NCI-H2029 treated with DMSO at 0.1 percent for 48 hours (cell line): ENCODE measurements around the gene PKMYT1.
"Not testable (repeated sequence)": the region's sequence is repeated elsewhere in the genome, so short reads cannot be mapped to it uniquely, and the experiment has no call there.

Experiments
- DNase-seq: peaks from one replicate; lab custom pipeline; 2025; lab: John Stamatoyannopoulos, UW

The PKMYT1 gene

DNA sequence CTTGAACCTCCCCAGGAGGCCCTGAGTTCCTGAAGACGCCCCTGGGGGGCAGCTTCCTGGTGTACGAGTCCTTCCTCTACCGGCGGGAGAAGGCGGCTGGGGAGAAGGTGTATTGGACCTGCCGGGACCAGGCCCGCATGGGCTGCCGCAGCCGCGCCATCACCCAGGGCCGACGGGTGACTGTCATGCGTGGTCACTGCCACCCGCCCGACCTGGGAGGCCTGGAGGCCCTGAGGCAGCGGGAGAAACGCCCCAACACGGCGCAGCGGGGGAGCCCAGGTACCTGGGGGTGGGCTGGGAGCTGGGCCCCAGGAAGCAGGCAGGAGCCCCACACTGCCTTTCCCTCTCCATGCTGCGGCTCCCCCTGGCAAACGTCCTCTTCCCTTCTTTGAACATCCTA lies 46.5 kb downstream of the PKMYT1 start:
- DNase-seq: no peak

DNA sequence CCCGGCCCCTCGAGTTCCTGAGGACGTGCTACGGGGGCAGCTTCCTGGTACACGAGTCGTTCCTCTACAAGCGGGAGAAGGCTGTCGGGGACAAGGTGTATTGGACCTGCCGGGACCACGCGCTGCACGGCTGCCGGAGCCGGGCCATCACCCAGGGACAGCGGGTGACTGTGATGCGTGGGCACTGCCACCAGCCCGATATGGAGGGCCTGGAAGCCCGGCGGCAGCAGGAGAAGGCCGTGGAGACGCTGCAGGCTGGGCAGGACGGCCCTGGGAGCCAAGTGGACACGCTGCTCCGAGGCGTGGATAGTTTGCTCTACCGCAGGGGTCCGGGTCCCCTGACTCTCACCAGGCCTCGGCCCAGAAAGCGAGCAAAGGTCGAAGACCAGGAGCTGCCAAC lies 47.1 kb downstream of the PKMYT1 start:
- no peak for DNase-seq

DNA sequence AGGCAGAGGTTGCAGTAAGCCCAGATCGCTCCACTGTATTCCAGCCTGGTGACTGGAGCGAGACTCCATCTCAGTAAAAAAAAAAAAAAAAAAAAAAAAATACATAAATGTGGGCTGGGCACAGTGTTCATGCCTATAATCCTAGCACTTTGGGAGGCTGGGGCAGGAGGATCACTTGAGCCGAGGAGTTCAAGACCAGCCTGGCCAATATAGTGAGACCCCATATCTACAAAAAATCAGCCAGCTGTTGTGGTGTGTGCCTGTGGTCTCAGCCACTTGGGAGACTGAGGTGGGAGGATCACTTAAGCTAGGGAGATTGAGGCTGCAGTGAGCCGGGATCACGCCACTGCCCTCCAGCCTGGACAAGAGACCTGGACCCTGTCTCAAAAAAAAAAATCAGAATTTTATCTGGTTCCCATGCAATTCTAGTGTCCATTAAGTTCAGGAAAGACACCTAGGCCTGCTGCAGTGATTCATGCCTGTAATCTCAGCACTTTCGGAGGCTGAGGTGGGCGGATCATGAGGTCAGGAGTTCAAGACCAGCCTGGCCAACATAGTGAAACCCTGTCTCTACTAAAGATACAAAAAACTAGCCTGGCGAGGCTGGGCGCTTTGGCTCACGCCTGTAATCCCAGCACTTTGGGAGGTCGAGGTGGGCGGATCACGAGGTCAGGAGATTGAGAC lies 48.9 kb downstream of the PKMYT1 start:
- DNase-seq: not testable (repeated sequence)

DNA sequence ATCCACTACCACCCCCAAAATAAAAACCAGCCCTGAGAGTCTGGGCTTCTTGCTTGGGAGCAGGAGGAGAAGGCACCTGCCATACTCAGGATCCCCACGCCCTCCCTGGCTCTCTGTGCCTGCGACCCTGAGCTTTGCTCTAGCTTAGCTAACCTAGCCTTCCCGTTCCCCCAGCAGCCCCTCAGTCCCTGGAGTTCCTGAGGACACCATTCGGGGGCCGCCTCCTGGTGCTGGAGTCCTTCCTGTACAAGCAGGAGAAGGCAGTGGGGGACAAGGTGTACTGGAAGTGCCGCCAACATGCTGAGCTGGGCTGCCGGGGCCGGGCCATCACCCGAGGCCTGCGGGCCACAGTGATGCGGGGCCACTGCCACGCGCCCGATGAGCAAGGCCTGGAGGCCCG lies 50.0 kb downstream of the PKMYT1 start:
- DNase-seq: no peak

DNA sequence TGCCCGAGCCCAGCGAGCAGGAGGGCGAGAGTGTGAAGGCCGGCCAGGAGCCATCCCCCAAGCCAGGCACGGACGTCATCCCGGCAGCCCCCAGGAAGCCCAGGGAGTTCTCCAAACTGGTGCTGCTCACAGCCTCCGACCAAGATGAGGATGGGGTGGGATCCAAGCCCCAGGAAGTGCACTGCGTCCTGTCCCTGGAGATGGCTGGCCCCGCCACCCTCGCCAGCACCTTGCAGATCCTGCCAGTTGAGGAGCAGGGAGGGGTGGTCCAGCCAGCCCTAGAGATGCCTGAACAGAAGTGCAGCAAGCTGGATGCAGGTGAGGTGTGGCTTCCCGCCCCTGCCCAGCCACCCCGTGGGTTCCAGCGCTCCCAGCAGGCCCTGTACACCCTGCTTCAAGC lies 50.6 kb downstream of the PKMYT1 start:
- no peak for DNase-seq

DNA sequence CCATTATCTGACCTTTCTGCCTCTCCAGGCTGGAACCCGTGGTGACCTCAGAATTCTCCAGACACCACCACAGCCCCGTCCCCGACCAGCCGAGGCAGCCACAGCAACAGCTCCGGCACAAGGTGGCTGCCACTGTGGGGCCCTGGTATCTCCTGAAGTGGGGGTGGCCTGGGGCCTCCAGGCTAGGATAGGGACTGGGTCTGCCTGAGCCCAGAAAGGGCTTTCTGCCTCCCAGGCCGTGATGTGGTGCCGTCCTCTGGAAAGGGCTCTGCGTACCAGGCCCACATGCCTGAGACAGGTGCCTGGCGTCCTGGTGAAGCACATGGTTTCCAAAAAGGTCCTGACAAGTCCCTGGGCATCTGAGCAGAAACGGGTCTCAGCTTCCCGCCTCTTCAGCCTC lies 51.5 kb downstream of the PKMYT1 start:
- no peak for DNase-seq

DNA sequence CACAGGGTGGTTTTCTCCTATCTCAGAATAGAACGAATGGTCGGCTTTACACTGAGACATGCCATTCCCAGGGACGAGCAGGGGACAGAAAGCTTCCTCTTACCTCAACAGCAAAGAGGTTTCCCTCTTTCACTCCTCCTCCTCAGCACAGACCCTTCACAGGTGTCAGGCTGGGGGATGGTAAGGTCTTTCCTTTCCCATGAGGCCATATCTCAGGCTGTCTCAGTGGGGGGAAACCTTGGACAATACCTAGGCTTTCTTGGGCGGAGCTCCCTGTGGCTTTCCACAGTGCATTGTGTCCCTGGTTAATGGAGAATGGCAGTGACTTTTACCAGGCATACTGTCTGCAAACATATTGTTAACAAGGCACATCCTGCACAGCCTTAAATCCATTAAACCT lies 52.1 kb downstream of the PKMYT1 start:
- DNase-seq: not testable (repeated sequence)

DNA sequence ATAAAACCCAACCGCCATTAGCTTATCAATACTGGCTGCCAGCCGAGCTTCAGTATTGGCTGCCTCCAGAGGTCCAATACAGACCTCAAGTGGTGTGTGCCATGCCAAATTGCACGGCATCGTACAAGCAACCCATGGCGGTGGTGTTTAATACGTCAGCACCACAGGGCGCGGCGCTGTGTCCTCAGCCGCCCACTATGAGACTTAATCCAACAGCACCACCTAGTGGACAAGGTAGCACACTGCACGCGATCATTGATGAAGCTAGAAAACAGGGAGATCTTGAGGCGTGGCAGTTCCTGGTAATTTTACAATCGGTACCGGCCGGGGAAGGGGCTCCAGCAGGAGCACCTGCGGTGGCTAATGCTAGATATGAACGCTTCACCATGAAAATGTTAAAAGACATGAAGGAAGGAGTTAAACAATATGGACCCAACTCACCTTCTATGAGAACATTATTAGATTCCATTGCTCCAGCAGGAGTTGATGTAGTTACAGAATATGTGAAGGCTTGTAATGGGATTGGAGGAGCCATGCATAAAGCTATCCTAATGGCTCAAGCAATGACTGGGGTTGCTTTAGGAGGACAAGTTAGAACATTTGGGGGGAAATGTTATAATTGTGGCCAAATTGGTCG lies 53.1 kb downstream of the PKMYT1 start:
- DNase-seq: peak; percentile 49

DNA sequence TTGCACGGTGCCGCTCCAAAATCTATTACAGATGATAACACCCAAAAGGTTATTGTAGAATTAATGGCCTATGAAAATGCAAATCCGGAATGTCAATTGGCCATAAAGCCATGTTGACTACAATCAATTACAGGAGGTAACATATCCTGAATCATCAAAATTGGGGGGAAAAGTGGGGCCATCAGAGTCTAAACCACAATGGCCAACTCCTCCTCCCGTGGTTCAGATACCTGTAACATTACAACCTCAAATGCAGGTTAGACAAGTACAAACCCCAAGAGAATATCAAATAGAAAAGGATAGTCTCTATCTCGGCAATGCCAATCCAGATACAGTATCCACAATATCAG lies 53.6 kb downstream of the PKMYT1 start:
- DNase-seq: no peak

DNA sequence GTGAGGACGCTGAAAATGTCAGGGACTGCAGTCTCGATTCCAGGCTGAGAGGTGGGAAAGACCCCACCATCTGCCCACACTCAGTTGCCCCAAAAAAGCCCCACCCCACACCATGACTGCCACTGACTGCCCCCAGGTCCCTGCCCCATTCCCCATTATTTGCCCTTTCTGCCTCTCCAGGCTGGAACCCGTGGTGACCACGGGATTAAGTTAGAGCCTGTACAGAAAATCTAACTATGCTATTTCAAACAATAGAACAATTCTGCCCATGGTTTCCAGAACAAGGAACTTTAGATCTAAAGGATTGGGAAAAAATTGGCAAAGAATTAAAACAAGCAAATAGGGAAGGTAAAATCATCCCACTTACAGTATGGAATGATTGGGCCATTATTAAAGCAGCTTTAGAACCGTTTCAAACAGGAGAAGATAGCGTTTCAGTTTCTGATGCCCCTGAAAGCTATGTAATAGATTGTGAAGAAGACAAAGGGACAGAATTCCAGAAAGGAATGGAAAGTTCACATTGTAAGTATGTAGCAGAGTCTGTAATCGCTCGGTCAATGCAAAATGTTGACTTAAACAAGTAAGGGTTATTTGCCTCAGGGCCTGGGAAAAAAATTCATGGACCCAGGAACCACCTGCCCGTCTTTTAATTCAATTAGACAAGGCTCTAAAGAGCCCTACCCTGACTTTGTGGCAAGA lies 54.1 kb downstream of the PKMYT1 start:
- no peak for DNase-seq

DNA sequence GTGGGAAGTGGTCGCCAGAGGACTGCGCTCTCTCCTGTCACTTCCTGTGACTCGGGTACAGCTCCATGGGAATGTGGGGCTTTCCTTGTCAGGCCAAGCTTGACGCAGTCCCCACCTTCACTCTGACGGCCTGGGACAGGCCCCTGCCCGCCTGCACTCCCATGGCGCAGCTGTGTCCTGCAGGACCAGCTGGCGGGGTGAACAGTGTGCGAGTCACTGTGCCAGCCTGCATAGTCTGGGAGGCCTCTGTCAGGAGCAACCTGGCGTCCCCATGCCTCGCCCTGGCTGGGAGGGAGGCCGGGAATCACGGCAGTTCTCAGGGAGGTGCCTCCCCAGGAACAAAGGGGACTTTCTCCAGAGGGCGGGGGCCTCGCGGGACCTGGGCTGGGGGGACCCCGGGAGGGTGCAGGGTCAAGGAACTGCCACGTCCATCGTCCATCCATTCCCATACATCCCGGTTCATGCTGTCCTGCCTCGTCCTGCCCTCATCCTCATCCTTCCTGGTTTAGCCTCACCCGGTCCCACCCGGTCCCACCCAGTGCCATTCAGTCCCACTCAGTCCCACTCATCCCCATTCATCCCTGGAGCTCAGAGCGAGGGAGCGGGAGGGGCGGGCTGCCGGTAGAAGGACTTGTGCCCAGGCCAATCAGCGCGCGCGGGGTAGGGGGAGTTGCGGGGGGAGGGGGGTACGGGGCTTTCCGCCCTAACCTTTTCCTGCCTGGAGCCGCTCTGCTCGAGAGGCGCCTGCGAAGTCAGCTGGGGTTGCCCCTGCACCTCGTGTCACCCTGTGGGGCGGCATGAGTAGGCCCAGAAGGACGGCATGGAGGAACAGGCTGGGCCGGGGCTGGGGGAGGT lies 55.1 kb downstream of the PKMYT1 start:
- DNase-seq: no peak

DNA sequence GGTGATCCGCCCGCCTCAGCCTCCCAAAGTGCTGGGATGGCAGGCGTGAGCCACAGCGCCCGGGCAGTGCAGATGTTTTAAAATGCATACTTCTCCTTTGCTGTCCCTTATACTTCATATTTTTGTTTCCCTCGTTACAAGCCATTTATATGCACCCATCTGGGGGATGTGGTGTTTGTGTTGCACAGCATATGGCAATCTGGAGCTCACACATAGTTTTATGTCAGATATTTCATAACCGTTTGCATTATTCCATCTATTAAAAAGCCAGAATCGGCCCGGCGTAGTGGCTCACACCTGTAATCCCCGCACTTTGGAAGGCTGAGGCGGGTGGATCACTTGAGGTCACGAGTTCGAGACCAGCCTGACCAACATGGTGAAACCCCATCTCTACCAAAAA lies 56.8 kb downstream of the PKMYT1 start:
- no peak for DNase-seq
